ENCODE data around the gene MARK3. TPM values are rescaled to one million over a fixed set of nuclear protein-coding genes. Genes with fewer than 3 reads are reported as not detected.

Gene MARK3
- total and polyA plus RNA-seq, 2 of the 4 experiments (the other 2 are of a cell fraction) = 78.5 to 80.5 TPM

- peak overlapping the region; percentile 85 for H2BK20ac ChIP-seq (ENCODE audit: low read depth, low read length)
- no peaks in the 10 kb centered on the region for H4K20me1 ChIP-seq (ENCODE audit: insufficient read depth, low read length)
- no peak overlapping the region for H3K4me3 ChIP-seq (ENCODE audit: insufficient read depth, low read depth, low read length)
- H3K9ac ChIP-seq (ENCODE audit: low read depth, low read length) = peak overlapping the region; percentile 43
- H4K8ac ChIP-seq (ENCODE audit: low read depth in 2 of 2, low read length in 2 of 2) = peak overlapping the region; percentile 5 to 90; a peak in 3 of 4 replicates
- in situ Hi-C loops (cut with MboI; ENCODE audit: low sequenced_read_pairs) = no loop called here
- H3K4ac ChIP-seq (ENCODE audit: low read depth, low read length) = peak overlapping the region; percentile 80
- H3K56ac ChIP-seq (ENCODE audit: extremely low read depth, insufficient read depth, low read length) = peak overlapping the region; percentile 52
- intact Hi-C loops (cut with micrococcal nuclease) = no loop called here
- H3K27me3 ChIP-seq (ENCODE audit: control insufficient read depth, insufficient read depth, low read length) = no peaks in the 10 kb centered on the region
- ATAC-seq (ENCODE audit: low read depth) = peak; percentile 89
- peak overlapping the region; percentile 88 for H2BK120ac ChIP-seq (ENCODE audit: low read depth, low read length)
- no peaks in the 10 kb centered on the region; the same call in 1 of the 2 replicates for H3K4me1 ChIP-seq (ENCODE audit: control insufficient read depth, insufficient read depth, low read length)
- no CpG with 5 or more reads among the region's 5 CpGs for WGBS, 2 experiments (ENCODE audit: extremely low coverage in 2 of 2, insufficient read length in 1 of 2)
- CTCF ChIA-PET = interaction anchor here (2.1 kb wide), 1 partner anchor 29 kb away, joined by 4 read pairs; no protein-coding TSS in a partner anchor
- H3K4me2 ChIP-seq (ENCODE audit: low read depth, low read length) = peak overlapping the region; percentile 56; the same call in 1 of the 2 replicates
- peak overlapping the region; percentile 86 for H3K18ac ChIP-seq (ENCODE audit: low read depth, low read length)
- H3K9me1 ChIP-seq (ENCODE audit: insufficient read depth, low read length) = peaks cover 3% of the 10 kb centered on the region; the same call in 1 of the 2 replicates
- DNase-seq = peak; percentile 99
- POLR2A ChIA-PET (ENCODE audit: unreplicated experiment) = no interaction called here
- H2AK5ac ChIP-seq (ENCODE audit: low read depth, low read length) = peak overlapping the region; percentile 86
- H4K91ac ChIP-seq (ENCODE audit: insufficient read depth, low read depth, low read length) = peak overlapping the region; percentile 78
- H4K5ac ChIP-seq (ENCODE audit: low read depth, low read length) = peak overlapping the region; percentile 38; the same call in 1 of the 2 replicates
- H3K9me3 ChIP-seq (ENCODE audit: control insufficient read depth, insufficient read depth, low read length) = peaks cover 6% of the 10 kb centered on the region
- dilution Hi-C loops (cut with HindIII; ENCODE audit: low sequenced_read_pairs, unreplicated experiment) = no loop called here
- H2BK15ac ChIP-seq (ENCODE audit: low read depth, low read length) = peak overlapping the region; percentile 46; the same call in 2 of the 3 replicates
- H3K14ac ChIP-seq (replicated peaks; ENCODE audit: low read depth, low read length) = peak overlapping the region; percentile 52
- peak overlapping the region; percentile 96 for H2BK5ac ChIP-seq (ENCODE audit: low read depth, low read length, poor library complexity, severe bottlenecking)
- H3K27ac ChIP-seq (ENCODE audit: insufficient read depth, low read length) = peak overlapping the region; percentile 95
- BruUV-seq (replicated peaks) = no TSS peak
- H3K79me1 ChIP-seq (ENCODE audit: low read depth in 1 of 2, low read length in 2 of 2) = no peaks in the 10 kb centered on the region; a peak in 1 of 4 replicates
- no peak overlapping the region for H2AK9ac ChIP-seq (replicated peaks; ENCODE audit: low read depth, low read length, poor library complexity)
- peak overlapping the region; percentile 60 for H3K23ac ChIP-seq (ENCODE audit: low read depth, low read length)
- no peak overlapping the region for H2AFZ ChIP-seq (replicated peaks; ENCODE audit: low read length, poor library complexity)
- H3K36me3 ChIP-seq (ENCODE audit: control insufficient read depth, insufficient read depth, low read length) = no peaks in the 10 kb centered on the region
- TF ChIP-seq, protein P1, sequence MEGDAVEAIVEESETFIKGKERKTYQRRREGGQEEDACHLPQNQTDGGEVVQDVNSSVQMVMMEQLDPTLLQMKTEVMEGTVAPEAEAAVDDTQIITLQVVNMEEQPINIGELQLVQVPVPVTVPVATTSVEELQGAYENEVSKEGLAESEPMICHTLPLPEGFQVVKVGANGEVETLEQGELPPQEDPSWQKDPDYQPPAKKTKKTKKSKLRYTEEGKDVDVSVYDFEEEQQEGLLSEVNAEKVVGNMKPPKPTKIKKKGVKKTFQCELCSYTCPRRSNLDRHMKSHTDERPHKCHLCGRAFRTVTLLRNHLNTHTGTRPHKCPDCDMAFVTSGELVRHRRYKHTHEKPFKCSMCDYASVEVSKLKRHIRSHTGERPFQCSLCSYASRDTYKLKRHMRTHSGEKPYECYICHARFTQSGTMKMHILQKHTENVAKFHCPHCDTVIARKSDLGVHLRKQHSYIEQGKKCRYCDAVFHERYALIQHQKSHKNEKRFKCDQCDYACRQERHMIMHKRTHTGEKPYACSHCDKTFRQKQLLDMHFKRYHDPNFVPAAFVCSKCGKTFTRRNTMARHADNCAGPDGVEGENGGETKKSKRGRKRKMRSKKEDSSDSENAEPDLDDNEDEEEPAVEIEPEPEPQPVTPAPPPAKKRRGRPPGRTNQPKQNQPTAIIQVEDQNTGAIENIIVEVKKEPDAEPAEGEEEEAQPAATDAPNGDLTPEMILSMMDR (conservative IDR thresholded peaks at IDR 0.05; ENCODE audit: low read depth, low read length) = no peak
- TF ChIP-seq SMC3 (IDR thresholded peaks at IDR 0.05; ENCODE audit: low read depth, low read length) = no peak
- TF ChIP-seq POLR2A (IDR thresholded peaks at IDR 0.05; ENCODE audit: low read depth, low read length) = no peak
- TF ChIP-seq RAD21 (IDR thresholded peaks at IDR 0.05; ENCODE audit: low read length) = no peak; the same call in 1 of the 2 replicates
- peak; percentile 100 for TF ChIP-seq CEBPB (IDR thresholded peaks at IDR 0.05; ENCODE audit: low read depth, low read length)
- peak; percentile 96 for TF ChIP-seq FOS (IDR thresholded peaks at IDR 0.05; ENCODE audit: low read depth, low read length)
- peak; percentile 39; the same call in 1 of the 2 replicates for TF ChIP-seq BHLHE40 (IDR thresholded peaks at IDR 0.05; ENCODE audit: low read depth, low read length)
Measured at GRCh38 chr14:103361867-103362266, 23.3 kb upstream of the MARK3 start.

Measured in IMR-90 (cell line).